ENCODE measurements around the gene DNM3. TPM values are rescaled to one million over a fixed set of nuclear protein-coding genes. Genes with fewer than 3 reads are reported as not detected.
A peak's percentile ranks its signal among the peaks of the same experiment; 100 is the strongest.

The DNM3 gene
- total and polyA plus RNA-seq, 7 donors, result 0.60 to 13.3 (median 3.9) TPM

DNA sequence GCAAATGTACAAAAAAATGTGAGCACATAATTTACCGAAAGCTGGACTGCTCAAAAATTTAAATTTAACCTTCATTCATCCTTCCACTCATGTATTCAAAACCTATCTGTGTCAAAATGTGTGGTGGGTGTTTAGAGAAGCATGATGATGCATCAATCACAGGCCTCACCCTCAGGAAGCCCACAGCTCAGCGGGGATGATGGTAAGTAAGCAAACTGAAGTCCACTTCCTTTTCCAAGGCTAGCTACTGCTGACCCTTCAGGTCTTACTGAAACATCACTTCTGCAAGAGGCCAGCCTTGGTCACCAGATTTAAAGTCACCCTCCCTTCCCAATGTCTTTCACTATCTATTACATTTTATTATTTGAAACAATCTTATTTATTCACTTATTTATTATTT lies 254.5 kb downstream of the DNM3 start:
- Histone ChIP-seq H3K36me3 (no peaks in the 10 kb centered on the region), H3K9me3 (no peaks in the 10 kb centered on the region), H3K27ac (no peak overlapping the region), H3K4me1 (no peaks in the 10 kb centered on the region), H3K4me3 (no peak overlapping the region), H3K27me3 (no peaks in the 10 kb centered on the region)
- intact Hi-C loops (cut with DNase I), result no loop called here
- WGBS, 2 donors, result 84 to 89% methylated on average over 2 of the region's 2 CpGs
- TF ChIP-seq POLR2AphosphoS5 (IDR thresholded peaks at IDR 0.05) (no peak), POLR2A (IDR thresholded peaks at IDR 0.05) (no peak), EP300 (IDR thresholded peaks at IDR 0.05) (no peak)
- TF ChIP-seq, protein P1, sequence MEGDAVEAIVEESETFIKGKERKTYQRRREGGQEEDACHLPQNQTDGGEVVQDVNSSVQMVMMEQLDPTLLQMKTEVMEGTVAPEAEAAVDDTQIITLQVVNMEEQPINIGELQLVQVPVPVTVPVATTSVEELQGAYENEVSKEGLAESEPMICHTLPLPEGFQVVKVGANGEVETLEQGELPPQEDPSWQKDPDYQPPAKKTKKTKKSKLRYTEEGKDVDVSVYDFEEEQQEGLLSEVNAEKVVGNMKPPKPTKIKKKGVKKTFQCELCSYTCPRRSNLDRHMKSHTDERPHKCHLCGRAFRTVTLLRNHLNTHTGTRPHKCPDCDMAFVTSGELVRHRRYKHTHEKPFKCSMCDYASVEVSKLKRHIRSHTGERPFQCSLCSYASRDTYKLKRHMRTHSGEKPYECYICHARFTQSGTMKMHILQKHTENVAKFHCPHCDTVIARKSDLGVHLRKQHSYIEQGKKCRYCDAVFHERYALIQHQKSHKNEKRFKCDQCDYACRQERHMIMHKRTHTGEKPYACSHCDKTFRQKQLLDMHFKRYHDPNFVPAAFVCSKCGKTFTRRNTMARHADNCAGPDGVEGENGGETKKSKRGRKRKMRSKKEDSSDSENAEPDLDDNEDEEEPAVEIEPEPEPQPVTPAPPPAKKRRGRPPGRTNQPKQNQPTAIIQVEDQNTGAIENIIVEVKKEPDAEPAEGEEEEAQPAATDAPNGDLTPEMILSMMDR (IDR thresholded peaks at IDR 0.05), result no peak
- DNase-seq, result no peak

DNA sequence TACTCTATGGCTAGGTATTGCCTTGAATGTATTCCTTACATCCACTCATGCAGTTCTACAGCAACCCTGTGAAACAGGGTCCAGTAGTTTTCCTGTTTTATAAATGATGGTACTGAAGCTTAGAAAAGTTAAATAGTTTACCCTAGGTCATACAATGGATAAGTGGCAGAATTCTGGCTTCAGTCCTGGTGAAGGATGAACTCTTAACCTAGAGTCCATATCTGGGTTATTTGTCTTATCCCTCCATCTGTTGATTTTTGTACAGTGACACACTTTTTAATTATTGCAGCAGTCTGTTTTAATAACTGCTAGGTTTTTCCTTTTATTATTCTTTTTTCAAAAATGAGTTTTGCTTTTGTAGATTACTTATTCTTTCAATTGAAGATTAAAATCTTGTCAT lies 263.9 kb downstream of the DNM3 start:
- TF ChIP-seq EP300 (IDR thresholded peaks at IDR 0.05), result no peak
- no peak for TF ChIP-seq POLR2A (IDR thresholded peaks at IDR 0.05)
- TF ChIP-seq, protein P1 (IDR thresholded peaks at IDR 0.05), result no peak
- TF ChIP-seq POLR2AphosphoS5 (IDR thresholded peaks at IDR 0.05), result no peak
- DNase-seq, result no peak
- H3K9me3 ChIP-seq, result no peaks in the 10 kb centered on the region
- peaks cover 0 to 13% (median 3%) of the 10 kb centered on the region in 4 donors for H3K4me1 ChIP-seq
- intact Hi-C loops (cut with DNase I), result no loop called here
- H3K4me3 ChIP-seq, result no peak overlapping the region
- no peaks in the 10 kb centered on the region for H3K36me3 ChIP-seq
- no peak overlapping the region for H3K27ac ChIP-seq
- no peaks in the 10 kb centered on the region for H3K27me3 ChIP-seq

DNA sequence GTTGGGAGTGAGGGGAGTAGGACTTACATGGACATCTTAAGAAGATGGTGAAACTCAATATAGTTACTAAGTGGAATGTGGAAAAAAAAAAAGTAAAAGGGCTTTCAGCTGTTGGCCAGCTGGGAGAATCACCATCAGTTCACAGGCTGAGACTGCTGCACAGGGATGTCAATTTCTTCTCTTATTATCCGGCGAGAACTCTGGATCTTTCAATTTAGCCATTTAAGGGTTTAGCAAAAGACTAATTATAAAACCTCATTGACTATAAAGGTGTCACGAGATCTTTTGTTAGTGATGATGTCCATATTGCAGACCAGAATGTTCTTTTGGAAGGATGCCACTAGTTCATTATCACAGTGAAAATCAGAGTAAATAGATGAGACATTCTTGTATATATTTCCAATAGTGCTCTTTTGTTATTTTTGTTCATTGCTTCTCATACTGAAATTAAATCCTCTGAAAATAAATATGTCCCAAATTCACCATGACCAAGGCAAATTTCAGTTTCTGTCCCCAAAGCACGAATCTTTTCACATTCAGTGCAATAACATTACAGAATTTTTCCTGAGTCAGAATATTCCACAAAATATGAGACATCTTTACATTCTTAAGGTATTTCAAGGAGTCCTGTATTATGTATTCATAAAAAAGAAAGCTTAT lies 266.1 kb downstream of the DNM3 start:
- no peaks in the 10 kb centered on the region for H3K27me3 ChIP-seq
- H3K36me3 ChIP-seq, result no peaks in the 10 kb centered on the region
- H3K9me3 ChIP-seq, result no peaks in the 10 kb centered on the region
- TF ChIP-seq EP300 (IDR thresholded peaks at IDR 0.05), result no peak
- TF ChIP-seq POLR2AphosphoS5 (IDR thresholded peaks at IDR 0.05), result peak in 1 of 4 donors; percentile 33
- TF ChIP-seq POLR2A (IDR thresholded peaks at IDR 0.05), result no peak
- no peak overlapping the region for H3K4me3 ChIP-seq
- no peak for DNase-seq
- 86% methylated on average over 4 of the region's 4 CpGs for WGBS, 2 donors
- peaks cover 0 to 13% (median 3%) of the 10 kb centered on the region in 4 donors for H3K4me1 ChIP-seq
- intact Hi-C loops (cut with DNase I), result no loop called here
- no peak overlapping the region for H3K27ac ChIP-seq

DNA sequence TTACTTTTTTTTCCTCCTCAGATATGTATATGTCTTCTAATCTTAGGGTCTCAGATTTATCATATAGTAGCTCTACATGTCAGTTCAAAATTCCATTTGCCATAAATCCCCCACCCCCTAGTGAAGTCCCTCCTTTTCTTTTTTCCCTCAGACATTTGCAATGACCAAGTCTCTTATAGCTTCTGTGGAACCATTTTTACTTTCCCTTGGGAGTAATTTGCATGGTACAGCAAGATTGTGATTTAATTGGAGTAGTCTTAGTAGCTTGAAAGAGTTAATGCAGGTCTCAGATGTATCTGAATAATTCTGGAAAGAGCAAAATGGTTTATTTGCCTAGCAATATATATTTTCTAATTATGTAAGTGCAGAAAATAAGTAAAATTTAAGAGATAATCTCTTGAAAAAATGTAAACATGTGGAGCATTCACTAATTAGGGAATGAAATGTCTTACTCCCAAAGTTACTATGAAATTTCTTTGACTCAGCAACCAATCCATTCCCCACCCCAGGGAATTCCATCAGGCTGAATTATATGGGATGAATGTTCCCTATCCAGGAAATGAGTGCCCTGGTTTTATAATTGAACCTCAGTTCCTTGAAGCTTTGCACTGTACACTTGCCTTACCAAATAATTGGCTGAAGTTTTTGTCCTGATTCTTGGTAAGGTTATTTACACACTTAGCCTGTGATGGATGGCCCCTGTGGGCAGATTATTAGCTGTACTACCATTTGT lies 267.0 kb downstream of the DNM3 start:
- intact Hi-C loops (cut with DNase I), result no loop called here
- no peak overlapping the region for H3K4me3 ChIP-seq
- no peak overlapping the region for H3K27ac ChIP-seq
- no peaks in the 10 kb centered on the region for H3K9me3 ChIP-seq
- no peaks in the 10 kb centered on the region for H3K36me3 ChIP-seq
- TF ChIP-seq, protein P1 (IDR thresholded peaks at IDR 0.05), result no peak
- no peak for TF ChIP-seq EP300 (IDR thresholded peaks at IDR 0.05)
- DNase-seq, result no peak
- H3K4me1 ChIP-seq, result peaks cover 0 to 13% (median 3%) of the 10 kb centered on the region in 4 donors
- H3K27me3 ChIP-seq, result no peaks in the 10 kb centered on the region

DNA sequence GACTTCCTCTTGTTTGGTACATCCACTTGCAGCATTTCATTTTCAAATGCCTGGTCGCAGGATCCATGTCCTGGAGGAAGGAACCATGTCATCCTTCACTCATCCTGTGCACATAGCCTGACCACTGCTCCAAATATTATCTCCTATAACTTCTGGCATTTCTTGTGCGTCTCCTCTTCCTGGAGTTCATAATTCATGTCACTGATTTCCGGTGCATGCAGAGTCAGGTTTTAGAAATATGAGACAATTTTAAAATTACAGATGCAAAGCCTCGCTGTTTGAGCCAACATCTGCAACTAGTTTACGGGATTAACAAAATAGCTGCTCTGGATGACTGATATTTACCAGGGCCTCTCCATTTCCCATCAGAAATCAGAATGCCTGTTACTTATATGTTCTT lies 268.1 kb downstream of the DNM3 start:
- H3K4me1 ChIP-seq, result peaks cover 0 to 13% (median 3%) of the 10 kb centered on the region in 4 donors
- DNase-seq, result no peak
- TF ChIP-seq POLR2AphosphoS5 (IDR thresholded peaks at IDR 0.05), result no peak
- TF ChIP-seq, protein P1 (IDR thresholded peaks at IDR 0.05), result no peak
- no peak for TF ChIP-seq POLR2A (IDR thresholded peaks at IDR 0.05)
- no peak for TF ChIP-seq EP300 (IDR thresholded peaks at IDR 0.05)
- H3K27ac ChIP-seq, result no peak overlapping the region
- no peaks in the 10 kb centered on the region for H3K27me3 ChIP-seq
- H3K9me3 ChIP-seq, result no peaks in the 10 kb centered on the region
- no peaks in the 10 kb centered on the region for H3K36me3 ChIP-seq
- H3K4me3 ChIP-seq, result no peak overlapping the region
- intact Hi-C loops (cut with DNase I), result no loop called here
- 50 to 83% methylated on average over 5 of the region's 5 CpGs for WGBS, 2 donors
